Astrocyte (in vitro differentiated cells and primary cell): Measurements from ENCODE around the gene CACNA1D. TPM values are rescaled to one million over a fixed set of nuclear protein-coding genes. Genes with fewer than 3 reads are reported as not detected.

Experiments
- DNase-seq: peaks from one replicate; pipeline ENCODE4 v3.0.0-alpha.2; 2010; ENCODE audit warnings: low read depth
- FAIRE-seq: peaks from 2 replicates; lab custom pipeline; 2011; peaks lifted over from hg19 to GRCh38; lab: Jason Lieb, UNC
- H2AFZ ChIP-seq: 2 replicates; pipeline ENCODE4 v1.6.0; 2012; ENCODE audit warnings: low read depth, low read length, inconsistent platforms
- H3K27ac ChIP-seq: 2 replicates; pipeline ENCODE4 v1.5.1; 2011; ENCODE audit warnings: low read depth, low read length, inconsistent platforms
- H3K27me3 ChIP-seq: 2 replicates; pipeline ENCODE4 v1.6.0; 2011; ENCODE audit warnings: low read length, inconsistent platforms; ENCODE audit not compliant: insufficient read depth
- H3K36me3 ChIP-seq: 2 replicates; pipeline ENCODE4 v1.5.1; 2011; ENCODE audit warnings: low read length, inconsistent platforms; ENCODE audit not compliant: insufficient read depth
- H3K4me1 ChIP-seq: 2 replicates; pipeline ENCODE4 v1.5.1; 2011; ENCODE audit warnings: low read length, inconsistent platforms; ENCODE audit not compliant: insufficient read depth
- H3K4me2 ChIP-seq: 2 replicates; pipeline ENCODE4 v1.6.0; 2012; ENCODE audit warnings: low read length, inconsistent platforms
- H3K4me3 ChIP-seq: 2 replicates; pipeline ENCODE4 v1.5.1; 2011; ENCODE audit warnings: low read depth, mild to moderate bottlenecking, low read length, inconsistent platforms; ENCODE audit not compliant: insufficient read depth
- H3K79me2 ChIP-seq: 2 replicates; pipeline ENCODE4 v1.6.0; 2012; ENCODE audit warnings: mild to moderate bottlenecking, low read length, inconsistent platforms; ENCODE audit not compliant: insufficient read depth
- H3K9ac ChIP-seq: 2 replicates; pipeline ENCODE4 v1.6.0; 2012; ENCODE audit warnings: mild to moderate bottlenecking, low read length, inconsistent platforms
- H3K9me3 ChIP-seq: 2 replicates; pipeline ENCODE4 v1.5.1; 2012; ENCODE audit warnings: low read depth, mild to moderate bottlenecking, low read length, inconsistent platforms; ENCODE audit not compliant: insufficient read depth
- H4K20me1 ChIP-seq: 2 replicates; pipeline ENCODE4 v1.6.0; 2012; ENCODE audit warnings: low read length, inconsistent platforms; ENCODE audit not compliant: insufficient read depth
- H3K27ac Mint-ChIP-seq: one replicate; pipeline ENCODE4 v1.8.0; 2021; ENCODE audit warnings: mild to moderate bottlenecking, mixed read lengths; ENCODE audit not compliant: unreplicated experiment
- H3K27me3 Mint-ChIP-seq: one replicate; pipeline ENCODE4 v1.8.0; 2021; ENCODE audit warnings: low read depth, mixed read lengths; ENCODE audit not compliant: unreplicated experiment
- H3K36me3 Mint-ChIP-seq: one replicate; pipeline ENCODE4 v1.8.0; 2021; ENCODE audit warnings: low read depth, mixed read lengths; ENCODE audit not compliant: unreplicated experiment
- H3K4me1 Mint-ChIP-seq: one replicate; pipeline ENCODE4 v1.8.0; 2021; ENCODE audit warnings: low read depth, mixed read lengths; ENCODE audit not compliant: unreplicated experiment
- H3K4me3 Mint-ChIP-seq: one replicate; pipeline ENCODE4 v1.8.0; 2021; ENCODE audit warnings: mild to moderate bottlenecking, moderate library complexity, mixed read lengths; ENCODE audit not compliant: unreplicated experiment
- H3K9me3 Mint-ChIP-seq: one replicate; pipeline ENCODE4 v1.8.0; 2021; ENCODE audit warnings: mild to moderate bottlenecking, mixed read lengths; ENCODE audit not compliant: unreplicated experiment
- EZH2 ChIP-seq: IDR thresholded peaks from 2 replicates; pipeline ENCODE4 v1.6.1; 2012; ENCODE audit warnings: mild to moderate bottlenecking, low read length, inconsistent platforms; ENCODE audit not compliant: insufficient read depth
- total RNA-seq: library from RNA; stranded (reverse); gene quantifications from 2 replicates; pipeline ENCODE4 v1.2.1, GENCODE V29; 2021
- TF ChIP-seq, protein P1 (sequence below): IDR thresholded peaks from 2 replicates; pipeline ENCODE4 v1.5.1; 2011; ENCODE audit warnings: low read depth, mild to moderate bottlenecking, inconsistent platforms, low read length, moderate library complexity; ENCODE audit not compliant: insufficient read depth

The CACNA1D gene
- total RNA-seq, 1 donor from 2014 or later: 0.41 TPM

DNA sequence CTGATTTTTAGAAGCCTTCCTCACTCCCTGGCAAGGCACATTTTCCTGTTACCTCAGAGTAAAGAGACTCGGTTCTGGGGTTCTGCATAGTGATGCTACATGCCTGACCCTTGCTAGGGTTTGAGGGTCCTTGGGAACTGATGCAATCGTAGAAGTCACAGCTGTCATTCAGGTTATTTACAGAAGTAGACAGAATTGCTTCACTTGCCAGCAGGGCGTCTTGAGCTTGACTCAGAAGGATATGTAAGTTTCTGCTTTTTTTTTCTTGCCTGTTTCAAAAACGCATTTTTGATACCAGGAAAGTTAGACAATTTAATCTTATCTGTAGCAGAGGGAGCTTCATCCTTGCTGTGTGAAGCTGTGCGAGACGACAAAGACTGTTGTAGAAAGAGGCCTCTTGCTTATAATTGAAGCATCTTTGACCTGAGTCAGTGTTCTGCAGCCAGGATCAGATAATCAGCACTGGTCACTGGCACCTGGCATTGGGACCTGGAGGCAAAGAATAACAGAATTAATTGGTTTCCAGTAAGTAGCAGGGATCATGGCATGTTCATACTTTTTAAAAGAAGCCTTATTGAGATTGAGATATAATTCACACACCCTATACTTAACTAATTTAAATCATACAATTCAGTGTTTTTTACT lies 24.8 kb downstream of the CACNA1D start:
- Mint-ChIP-seq H3K36me3 (no peaks in the 10 kb centered on the region), H3K9me3 (peaks cover 5% of the 10 kb centered on the region), H3K27me3 (peaks cover 40% of the 10 kb centered on the region), H3K4me3 (no peak overlapping the region), H3K27ac (no peak overlapping the region), H3K4me1 (no peaks in the 10 kb centered on the region)
- H3K4me3 ChIP-seq: no peak overlapping the region
- H4K20me1 ChIP-seq: no peaks in the 10 kb centered on the region
- H3K27ac ChIP-seq: no peak overlapping the region
- H3K9ac ChIP-seq: no peak overlapping the region
- H3K36me3 ChIP-seq: no peaks in the 10 kb centered on the region
- H3K4me2 ChIP-seq: no peak overlapping the region
- FAIRE-seq (no peak), DNase-seq (no peak)
- H2AFZ ChIP-seq: no peak overlapping the region
- H3K4me1 ChIP-seq: no peaks in the 10 kb centered on the region
- H3K9me3 ChIP-seq: no peaks in the 10 kb centered on the region
- H3K27me3 ChIP-seq: no peaks in the 10 kb centered on the region
- H3K79me2 ChIP-seq: no peaks in the 10 kb centered on the region
- TF ChIP-seq, protein P1, sequence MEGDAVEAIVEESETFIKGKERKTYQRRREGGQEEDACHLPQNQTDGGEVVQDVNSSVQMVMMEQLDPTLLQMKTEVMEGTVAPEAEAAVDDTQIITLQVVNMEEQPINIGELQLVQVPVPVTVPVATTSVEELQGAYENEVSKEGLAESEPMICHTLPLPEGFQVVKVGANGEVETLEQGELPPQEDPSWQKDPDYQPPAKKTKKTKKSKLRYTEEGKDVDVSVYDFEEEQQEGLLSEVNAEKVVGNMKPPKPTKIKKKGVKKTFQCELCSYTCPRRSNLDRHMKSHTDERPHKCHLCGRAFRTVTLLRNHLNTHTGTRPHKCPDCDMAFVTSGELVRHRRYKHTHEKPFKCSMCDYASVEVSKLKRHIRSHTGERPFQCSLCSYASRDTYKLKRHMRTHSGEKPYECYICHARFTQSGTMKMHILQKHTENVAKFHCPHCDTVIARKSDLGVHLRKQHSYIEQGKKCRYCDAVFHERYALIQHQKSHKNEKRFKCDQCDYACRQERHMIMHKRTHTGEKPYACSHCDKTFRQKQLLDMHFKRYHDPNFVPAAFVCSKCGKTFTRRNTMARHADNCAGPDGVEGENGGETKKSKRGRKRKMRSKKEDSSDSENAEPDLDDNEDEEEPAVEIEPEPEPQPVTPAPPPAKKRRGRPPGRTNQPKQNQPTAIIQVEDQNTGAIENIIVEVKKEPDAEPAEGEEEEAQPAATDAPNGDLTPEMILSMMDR: no peak
- no peak for TF ChIP-seq EZH2

DNA sequence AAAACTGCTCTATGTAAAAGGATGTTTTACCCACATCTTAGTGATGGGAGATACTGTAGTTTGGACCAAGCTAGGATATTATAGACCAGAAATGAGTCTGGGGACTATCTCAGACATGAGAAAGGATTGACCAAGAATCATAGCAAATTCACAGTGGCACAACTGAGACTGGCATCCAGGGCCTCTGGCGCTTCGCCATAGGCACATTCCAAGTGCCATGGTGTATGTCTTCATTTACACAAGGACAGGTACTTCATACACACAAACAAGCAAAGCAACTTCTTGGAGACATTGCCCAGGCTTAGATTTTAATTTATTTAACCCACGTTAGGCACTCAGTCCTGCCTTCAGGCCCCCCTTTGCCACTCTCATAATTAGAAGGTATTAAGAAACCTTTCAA lies 28.9 kb downstream of the CACNA1D start:
- no peak overlapping the region for H3K27ac ChIP-seq
- no peak overlapping the region for H3K4me2 ChIP-seq
- no peak overlapping the region for H3K27ac Mint-ChIP-seq
- no peaks in the 10 kb centered on the region for H3K4me1 Mint-ChIP-seq
- TF ChIP-seq, protein P1: no peak
- no peak for TF ChIP-seq EZH2
- no peak overlapping the region for H2AFZ ChIP-seq
- no peaks in the 10 kb centered on the region for H3K9me3 ChIP-seq
- H3K27me3 Mint-ChIP-seq: peaks cover 20% of the 10 kb centered on the region
- no peak overlapping the region for H3K4me3 Mint-ChIP-seq
- FAIRE-seq: no peak
- no peak overlapping the region for H3K9ac ChIP-seq
- no peaks in the 10 kb centered on the region for H3K27me3 ChIP-seq
- no peaks in the 10 kb centered on the region for H3K9me3 Mint-ChIP-seq
- no peak overlapping the region for H3K4me3 ChIP-seq
- no peaks in the 10 kb centered on the region for H3K79me2 ChIP-seq
- H4K20me1 ChIP-seq: no peaks in the 10 kb centered on the region
- no peak for DNase-seq
- no peaks in the 10 kb centered on the region for H3K4me1 ChIP-seq
- no peaks in the 10 kb centered on the region for H3K36me3 Mint-ChIP-seq
- H3K36me3 ChIP-seq: no peaks in the 10 kb centered on the region

DNA sequence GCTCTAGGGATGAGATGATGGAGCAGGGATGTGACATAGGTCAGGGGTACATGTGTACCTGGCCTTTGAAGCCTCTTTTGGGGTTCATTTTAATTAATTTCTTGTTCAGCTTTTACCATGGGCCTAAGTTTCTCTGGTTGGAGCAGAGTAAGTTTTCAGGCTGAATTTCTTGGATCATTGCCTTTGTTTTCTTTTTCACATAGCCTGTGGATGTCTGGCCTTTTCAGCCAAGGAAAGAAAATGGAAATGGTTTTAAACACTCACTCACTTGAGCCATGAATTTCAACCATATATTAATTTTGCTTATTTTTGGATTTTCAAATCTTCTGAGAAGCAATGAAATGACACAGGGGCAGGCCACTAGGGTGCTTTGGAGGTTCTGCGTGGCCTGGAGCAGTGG lies 30.2 kb downstream of the CACNA1D start:
- Histone ChIP-seq H4K20me1 (no peaks in the 10 kb centered on the region), H3K27ac (no peak overlapping the region), H2AFZ (no peak overlapping the region), H3K36me3 (no peaks in the 10 kb centered on the region), H3K4me2 (no peak overlapping the region), H3K9ac (no peak overlapping the region), H3K79me2 (no peaks in the 10 kb centered on the region), H3K9me3 (no peaks in the 10 kb centered on the region), H3K4me3 (no peak overlapping the region), H3K4me1 (no peaks in the 10 kb centered on the region), H3K27me3 (no peaks in the 10 kb centered on the region)
- no peak overlapping the region for H3K27ac Mint-ChIP-seq
- no peaks in the 10 kb centered on the region for H3K4me1 Mint-ChIP-seq
- no peaks in the 10 kb centered on the region for H3K9me3 Mint-ChIP-seq
- peaks cover 9% of the 10 kb centered on the region for H3K27me3 Mint-ChIP-seq
- TF ChIP-seq, protein P1: no peak
- no peak for TF ChIP-seq EZH2
- no peaks in the 10 kb centered on the region for H3K36me3 Mint-ChIP-seq
- no peak overlapping the region for H3K4me3 Mint-ChIP-seq
- DNase-seq (no peak), FAIRE-seq (no peak)
